ENCODE data around the gene TMEM63A. TPM values are rescaled to one million over a fixed set of nuclear protein-coding genes. Genes with fewer than 3 reads are reported as not detected.

The TMEM63A gene
- polyA plus RNA-seq, 1 donor (not counting 4 experiments of a cell fraction or from before 2014, with no cell fraction given): 16.5 TPM

DNA sequence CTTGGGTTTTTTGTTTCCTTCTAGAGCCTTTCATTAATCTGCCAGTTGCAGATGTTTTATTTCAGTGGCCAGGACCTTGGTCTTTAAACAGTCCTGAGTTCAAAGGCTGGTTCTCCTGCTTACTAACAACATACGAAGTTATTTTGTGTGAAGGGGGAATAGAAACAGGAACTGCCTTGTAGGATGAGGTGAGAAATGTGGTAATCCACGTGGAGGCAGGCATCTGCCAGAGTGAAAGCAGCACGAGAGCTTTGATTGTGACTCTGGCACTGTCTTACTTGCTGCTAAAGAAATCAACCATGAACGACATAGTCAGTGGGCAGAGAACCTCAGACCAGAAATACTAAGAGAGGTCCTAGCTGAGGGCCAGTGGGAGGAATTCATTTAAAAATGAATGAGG is 30.4 kb downstream of the TMEM63A start:
- no peaks in the 10 kb centered on the region for H3K27me3 ChIP-seq (ENCODE audit: control insufficient read depth, extremely low read depth, insufficient read depth, low read length)
- H3K4me1 ChIP-seq (ENCODE audit: control insufficient read depth, extremely low read depth, insufficient read depth, low read length): no peaks in the 10 kb centered on the region
- no peaks in the 10 kb centered on the region for H3K9me1 ChIP-seq (ENCODE audit: control insufficient read depth, extremely low read depth, insufficient read depth, low read length)
- no peak overlapping the region for H3K9ac ChIP-seq (ENCODE audit: control insufficient read depth, extremely low read depth, insufficient read depth, low read length)
- no peaks in the 10 kb centered on the region for H4K20me1 ChIP-seq (ENCODE audit: control insufficient read depth, extremely low read depth, insufficient read depth, low read length)
- no peak overlapping the region for H3K4me3 ChIP-seq (ENCODE audit: control insufficient read depth in 2 of 3, extremely low read depth in 1 of 3, insufficient read depth in 2 of 3, low read depth in 1 of 3, low read length in 3 of 3)
- FAIRE-seq (no peak), DNase-seq (ENCODE audit: low read depth, low spot score) (no peak)
- dilution Hi-C loops (cut with MboI; ENCODE audit: extremely low pct_ligation_motif_present, low sequenced_read_pairs): no loop called here
- peaks cover 0 to 10% of the 10 kb centered on the region in 2 experiments for H3K36me3 ChIP-seq (ENCODE audit: control insufficient read depth in 2 of 2, extremely low read depth in 1 of 2, insufficient read depth in 2 of 2, low read length in 2 of 2)
- no peak overlapping the region for H3K27ac ChIP-seq (ENCODE audit: control insufficient read depth, insufficient read depth, low read length)
- no peak overlapping the region for H2AFZ ChIP-seq (ENCODE audit: control insufficient read depth, low read length)
- no peaks in the 10 kb centered on the region for H3K79me2 ChIP-seq (ENCODE audit: control insufficient read depth, insufficient read depth, low read length)
- no peak for TF ChIP-seq EZH2 (IDR thresholded peaks at IDR 0.05; ENCODE audit: low read length)
- TF ChIP-seq, protein P1, sequence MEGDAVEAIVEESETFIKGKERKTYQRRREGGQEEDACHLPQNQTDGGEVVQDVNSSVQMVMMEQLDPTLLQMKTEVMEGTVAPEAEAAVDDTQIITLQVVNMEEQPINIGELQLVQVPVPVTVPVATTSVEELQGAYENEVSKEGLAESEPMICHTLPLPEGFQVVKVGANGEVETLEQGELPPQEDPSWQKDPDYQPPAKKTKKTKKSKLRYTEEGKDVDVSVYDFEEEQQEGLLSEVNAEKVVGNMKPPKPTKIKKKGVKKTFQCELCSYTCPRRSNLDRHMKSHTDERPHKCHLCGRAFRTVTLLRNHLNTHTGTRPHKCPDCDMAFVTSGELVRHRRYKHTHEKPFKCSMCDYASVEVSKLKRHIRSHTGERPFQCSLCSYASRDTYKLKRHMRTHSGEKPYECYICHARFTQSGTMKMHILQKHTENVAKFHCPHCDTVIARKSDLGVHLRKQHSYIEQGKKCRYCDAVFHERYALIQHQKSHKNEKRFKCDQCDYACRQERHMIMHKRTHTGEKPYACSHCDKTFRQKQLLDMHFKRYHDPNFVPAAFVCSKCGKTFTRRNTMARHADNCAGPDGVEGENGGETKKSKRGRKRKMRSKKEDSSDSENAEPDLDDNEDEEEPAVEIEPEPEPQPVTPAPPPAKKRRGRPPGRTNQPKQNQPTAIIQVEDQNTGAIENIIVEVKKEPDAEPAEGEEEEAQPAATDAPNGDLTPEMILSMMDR (optimal IDR thresholded peaks at IDR 0.05 in 1 of 3, IDR thresholded peaks at IDR 0.05 in 1 of 3, conservative IDR thresholded peaks at IDR 0.05 in 1 of 3; ENCODE audit: extremely low read depth in 1 of 3, insufficient read depth in 2 of 3, low read length in 3 of 3): no peak
- H3K9me3 ChIP-seq (ENCODE audit: control insufficient read depth, low read depth, low read length): no peaks in the 10 kb centered on the region
- H3K4me2 ChIP-seq (ENCODE audit: control insufficient read depth, extremely low read depth, insufficient read depth, low read depth, low read length): no peak overlapping the region

DNA sequence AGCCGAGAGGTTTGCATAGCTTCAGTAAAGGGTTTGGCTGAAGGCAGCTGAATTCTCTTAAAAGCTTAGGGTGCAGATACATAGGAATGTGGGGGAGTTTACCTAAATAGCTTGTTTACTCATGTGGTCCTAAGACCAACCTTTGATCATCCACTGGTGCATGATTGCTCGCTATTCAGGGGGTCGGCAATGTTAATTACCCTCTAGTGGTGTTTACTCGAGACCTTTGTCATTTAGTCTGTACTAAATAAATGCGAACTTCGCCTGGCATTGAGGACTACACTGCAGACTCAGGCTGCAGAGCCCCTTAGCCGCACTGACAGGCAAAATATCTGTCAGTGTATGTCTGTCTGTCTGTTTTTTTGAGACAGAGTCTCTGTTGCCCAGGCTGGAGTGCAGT is 31.8 kb downstream of the TMEM63A start:
- Histone ChIP-seq H3K27me3 (ENCODE audit: control insufficient read depth, extremely low read depth, insufficient read depth, low read length) (no peaks in the 10 kb centered on the region), H3K9me1 (ENCODE audit: control insufficient read depth, extremely low read depth, insufficient read depth, low read length) (no peaks in the 10 kb centered on the region), H3K27ac (ENCODE audit: control insufficient read depth, insufficient read depth, low read length) (no peak overlapping the region), H3K9ac (ENCODE audit: control insufficient read depth, extremely low read depth, insufficient read depth, low read length) (no peak overlapping the region), H3K79me2 (ENCODE audit: control insufficient read depth, insufficient read depth, low read length) (no peaks in the 10 kb centered on the region), H4K20me1 (ENCODE audit: control insufficient read depth, extremely low read depth, insufficient read depth, low read length) (peaks cover 4% of the 10 kb centered on the region), H3K36me3 (ENCODE audit: control insufficient read depth in 2 of 2, extremely low read depth in 1 of 2, insufficient read depth in 2 of 2, low read length in 2 of 2) (peaks cover 4 to 15% of the 10 kb centered on the region in 2 experiments), H3K9me3 (ENCODE audit: control insufficient read depth, low read depth, low read length) (no peaks in the 10 kb centered on the region), H3K4me1 (ENCODE audit: control insufficient read depth, extremely low read depth, insufficient read depth, low read length) (no peaks in the 10 kb centered on the region), H2AFZ (ENCODE audit: control insufficient read depth, low read length) (no peak overlapping the region), H3K4me2 (ENCODE audit: control insufficient read depth, extremely low read depth, insufficient read depth, low read depth, low read length) (no peak overlapping the region), H3K4me3 (ENCODE audit: control insufficient read depth in 2 of 3, extremely low read depth in 1 of 3, insufficient read depth in 2 of 3, low read depth in 1 of 3, low read length in 3 of 3) (no peak overlapping the region)
- dilution Hi-C loops (cut with MboI; ENCODE audit: extremely low pct_ligation_motif_present, low sequenced_read_pairs): no loop called here
- TF ChIP-seq, protein P1 (optimal IDR thresholded peaks at IDR 0.05 in 1 of 3, IDR thresholded peaks at IDR 0.05 in 1 of 3, conservative IDR thresholded peaks at IDR 0.05 in 1 of 3; ENCODE audit: extremely low read depth in 1 of 3, insufficient read depth in 2 of 3, low read length in 3 of 3): no peak
- TF ChIP-seq EZH2 (IDR thresholded peaks at IDR 0.05; ENCODE audit: low read length): no peak
- FAIRE-seq: no peak
- DNase-seq (ENCODE audit: low read depth, low spot score): no peak

All from keratinocyte (primary cell).